ENCODE data around the gene CYP1A2. TPM values are rescaled to one million over a fixed set of nuclear protein-coding genes. Genes with fewer than 3 reads are reported as not detected.
A peak's percentile ranks its signal among the peaks of the same experiment; 100 is the strongest.

The CYP1A2 gene
- total RNA-seq, 2 experiments from 2014 or later = not detected

GRCh38 chr15:74773731-74774252 lies 25.1 kb downstream of the CYP1A2 start:
- TF ChIP-seq EZH2phosphoT487 (IDR thresholded peaks at IDR 0.05; ENCODE audit: borderline replicate concordance, low read depth, low read length) = no peak
- TF ChIP-seq CTCF (conservative IDR thresholded peaks at IDR 0.05; ENCODE audit: low read length) = no peak
- Histone ChIP-seq H4K20me1 (ENCODE audit: insufficient read depth, low read length) (no peaks in the 10 kb centered on the region), H3K79me2 (ENCODE audit: insufficient read depth, low read depth, low read length) (peaks cover 10% of the 10 kb centered on the region; the same call in 1 of the 2 replicates), H3K4me3 (ENCODE audit: low read depth, low read length, poor library complexity, severe bottlenecking) (no peak overlapping the region), H3K4me2 (ENCODE audit: low read length) (peak overlapping the region; percentile 71), H3K9me3 (ENCODE audit: low read length) (no peaks in the 10 kb centered on the region), H3K27ac (ENCODE audit: low read depth, low read length, poor library complexity, severe bottlenecking) (peak overlapping the region; percentile 99), H3K9me2 (ENCODE audit: insufficient read depth, low read length) (no peaks in the 10 kb centered on the region), H3K4me1 (ENCODE audit: insufficient read depth, low read length, poor library complexity, severe bottlenecking) (peaks cover 85% of the 10 kb centered on the region), H2AFZ (ENCODE audit: low read length) (no peak overlapping the region), H3K36me3 (ENCODE audit: insufficient read depth, low read length) (no peaks in the 10 kb centered on the region)
- ChIA-PET POLR2A (interaction anchor here (0.6 to 11.4 kb wide), 3 partner anchors 15 to 51 kb away, joined by 4 to 221 read pairs (median 7); no protein-coding TSS in a partner anchor), CTCF (ENCODE audit: unreplicated experiment) (interaction anchor here (0.6 to 2.6 kb wide), 4 partner anchors 8 to 234 kb away, joined by 3 to 12 read pairs (median 4); partner anchors contain the start of gene CSK)
- no TSS peak for BruUV-seq (replicated peaks)
- intact Hi-C loops (cut with micrococcal nuclease; ENCODE audit: unreplicated experiment) = no loop called here
- DNase-seq (ENCODE audit: low spot score) = no peak

- ChIA-PET CTCF (ENCODE audit: unreplicated experiment) (interaction anchor here (0.6 to 2.6 kb wide), 3 partner anchors 9 to 18 kb away, joined by 3 to 12 read pairs (median 10); no protein-coding TSS in a partner anchor), POLR2A (interaction anchor here (11.4 kb wide), 1 partner anchor 14 kb away, joined by 221 read pairs; no protein-coding TSS in a partner anchor)
- TF ChIP-seq EZH2phosphoT487 (IDR thresholded peaks at IDR 0.05; ENCODE audit: borderline replicate concordance, low read depth, low read length) = no peak
- no peak for TF ChIP-seq CTCF (conservative IDR thresholded peaks at IDR 0.05; ENCODE audit: low read length)
- peak overlapping the region; percentile 71 for H3K4me2 ChIP-seq (ENCODE audit: low read length)
- DNase-seq (ENCODE audit: low spot score) = peak; percentile 66
- no peaks in the 10 kb centered on the region for H3K9me3 ChIP-seq (ENCODE audit: low read length)
- peaks cover 15% of the 10 kb centered on the region; the same call in 1 of the 2 replicates for H3K79me2 ChIP-seq (ENCODE audit: insufficient read depth, low read depth, low read length)
- H2AFZ ChIP-seq (ENCODE audit: low read length) = no peak overlapping the region
- BruUV-seq (replicated peaks) = no TSS peak
- no peaks in the 10 kb centered on the region for H3K36me3 ChIP-seq (ENCODE audit: insufficient read depth, low read length)
- no peaks in the 10 kb centered on the region for H3K9me2 ChIP-seq (ENCODE audit: insufficient read depth, low read length)
- intact Hi-C loops (cut with micrococcal nuclease; ENCODE audit: unreplicated experiment) = no loop called here
- peak overlapping the region; percentile 99 for H3K27ac ChIP-seq (ENCODE audit: low read depth, low read length, poor library complexity, severe bottlenecking)
- H4K20me1 ChIP-seq (ENCODE audit: insufficient read depth, low read length) = no peaks in the 10 kb centered on the region
- peak overlapping the region; percentile 34 for H3K4me3 ChIP-seq (ENCODE audit: low read depth, low read length, poor library complexity, severe bottlenecking)
- peaks cover 93% of the 10 kb centered on the region for H3K4me1 ChIP-seq (ENCODE audit: insufficient read depth, low read length, poor library complexity, severe bottlenecking)
Measured at GRCh38 chr15:74775132-74775562, 26.5 kb downstream of the CYP1A2 start.

- no peak overlapping the region for H2AFZ ChIP-seq (ENCODE audit: low read length)
- no peaks in the 10 kb centered on the region for H3K9me3 ChIP-seq (ENCODE audit: low read length)
- ChIA-PET POLR2A (interaction anchor here (2.3 to 11.4 kb wide), 2 partner anchors 13 to 22 kb away, joined by 7 to 221 read pairs; no protein-coding TSS in a partner anchor), CTCF (ENCODE audit: unreplicated experiment) (interaction anchor here (2.6 to 4.5 kb wide), 2 partner anchors 12 to 17 kb away, joined by 12 to 40 read pairs; no protein-coding TSS in a partner anchor)
- peak overlapping the region; percentile 71 for H3K4me2 ChIP-seq (ENCODE audit: low read length)
- no peak for DNase-seq (ENCODE audit: low spot score)
- H3K9me2 ChIP-seq (ENCODE audit: insufficient read depth, low read length) = no peaks in the 10 kb centered on the region
- H3K4me3 ChIP-seq (ENCODE audit: low read depth, low read length, poor library complexity, severe bottlenecking) = no peak overlapping the region
- intact Hi-C loops (cut with micrococcal nuclease; ENCODE audit: unreplicated experiment) = no loop called here
- H3K36me3 ChIP-seq (ENCODE audit: insufficient read depth, low read length) = no peaks in the 10 kb centered on the region
- peak overlapping the region; percentile 99 for H3K27ac ChIP-seq (ENCODE audit: low read depth, low read length, poor library complexity, severe bottlenecking)
- TF ChIP-seq CTCF (conservative IDR thresholded peaks at IDR 0.05; ENCODE audit: low read length) (no peak), EZH2phosphoT487 (IDR thresholded peaks at IDR 0.05; ENCODE audit: borderline replicate concordance, low read depth, low read length) (no peak)
- no TSS peak for BruUV-seq (replicated peaks)
- peaks cover 93% of the 10 kb centered on the region for H3K4me1 ChIP-seq (ENCODE audit: insufficient read depth, low read length, poor library complexity, severe bottlenecking)
- peaks cover 22% of the 10 kb centered on the region; the same call in 1 of the 2 replicates for H3K79me2 ChIP-seq (ENCODE audit: insufficient read depth, low read depth, low read length)
- H4K20me1 ChIP-seq (ENCODE audit: insufficient read depth, low read length) = no peaks in the 10 kb centered on the region
Measured at GRCh38 chr15:74775894-74776293, 27.2 kb downstream of the CYP1A2 start.

Data from OCI-LY7 (cell line).